Neural cell (in vitro differentiated cells): Measurements from ENCODE around the gene FNDC3B. TPM values are rescaled to one million over a fixed set of nuclear protein-coding genes. Genes with fewer than 3 reads are reported as not detected.

Experiments used
- H2AFZ ChIP-seq: fragments of 200-600, 300-800 bp; sonication (generic), shearing (Covaris generic); 2 replicates; pipeline ENCODE4 v1.6.0; 2014; ENCODE audit warnings: low read depth, mild to moderate bottlenecking, antibody characterized with exemption, low read length, moderate library complexity
- H3F3A ChIP-seq: fragments of 200-600 bp; shearing (Covaris generic); 2 replicates; pipeline ENCODE4 v1.6.1; 2016; ENCODE audit warnings: mild to moderate bottlenecking, moderate library complexity, mixed read lengths, antibody characterized with exemption, low read length; ENCODE audit not compliant: insufficient read depth, poor library complexity, severe bottlenecking
- H3K27ac ChIP-seq: fragments of 200-600, 300-800 bp; sonication (generic), shearing (Covaris generic); 2 replicates; pipeline ENCODE4 v1.5.1; 2014; ENCODE audit warnings: mild to moderate bottlenecking, low read length, moderate library complexity
- H3K27me3 ChIP-seq: fragments of 300-800, 200-600 bp; sonication (generic), shearing (Covaris generic); 2 replicates; pipeline ENCODE4 v1.6.0; 2014; ENCODE audit warnings: mild to moderate bottlenecking, low read depth, low read length, moderate library complexity; ENCODE audit not compliant: insufficient read depth
- H3K36me3 ChIP-seq: fragments of 300-800, 200-600 bp; sonication (generic), shearing (Covaris generic); 2 replicates; pipeline ENCODE4 v1.5.1; 2014; ENCODE audit warnings: mild to moderate bottlenecking, antibody characterized with exemption, low read length, moderate library complexity; ENCODE audit not compliant: insufficient read depth
- H3K4me2 ChIP-seq: fragments of 300-800, 200-600 bp; sonication (generic), shearing (Covaris generic); 2 replicates; pipeline ENCODE4 v1.6.0; 2014; ENCODE audit warnings: mild to moderate bottlenecking, low read length
- H3K4me3 ChIP-seq: fragments of 300-800, 200-600 bp; sonication (generic), shearing (Covaris generic); 2 replicates; pipeline ENCODE4 v1.5.1; 2014; ENCODE audit warnings: mild to moderate bottlenecking, low read length, moderate library complexity
- H3K79me2 ChIP-seq: fragments of 200-600 bp; shearing (Covaris generic); replicated peaks from 2 replicates; pipeline ENCODE4 v1.6.0; 2014; ENCODE audit warnings: mild to moderate bottlenecking, low read length, moderate library complexity; ENCODE audit not compliant: insufficient read depth
- H3K9ac ChIP-seq: fragments of 300-800, 200-600 bp; sonication (generic), shearing (Covaris generic); 2 replicates; pipeline ENCODE4 v1.6.1; 2016; ENCODE audit warnings: mild to moderate bottlenecking, low read length, mixed read lengths
- H3K9me2 ChIP-seq: fragments of 200-600 bp; shearing (Covaris generic); 2 replicates; pipeline ENCODE4 v1.6.1; 2016; ENCODE audit warnings: mild to moderate bottlenecking, low read length, mixed read lengths; ENCODE audit not compliant: insufficient read depth
- H3K9me3 ChIP-seq: fragments of 200-600, 300-800 bp; sonication (generic), shearing (Covaris generic); 2 replicates; pipeline ENCODE4 v1.6.1; 2016; ENCODE audit warnings: mild to moderate bottlenecking, mixed run types, low read length, moderate library complexity, mixed read lengths
- H4K20me1 ChIP-seq: fragments of 200-600 bp; shearing (Covaris generic); 2 replicates; pipeline ENCODE4 v1.6.1; 2016; ENCODE audit warnings: mild to moderate bottlenecking, mixed run types; ENCODE audit not compliant: insufficient read depth
- CTCF ChIP-seq: fragments of 450-650 bp; IDR thresholded peaks from 2 replicates; pipeline ENCODE4 v1.5.1; 2014; ENCODE audit warnings: antibody characterized with exemption, mild to moderate bottlenecking, moderate library complexity; ENCODE audit not compliant: poor library complexity, severe bottlenecking
- EP300 ChIP-seq: fragments of 450-650 bp; conservative IDR thresholded peaks from 2 replicates; pipeline ENCODE4 v1.6.1; 2014; ENCODE audit warnings: antibody characterized with exemption, mild to moderate bottlenecking, moderate library complexity; ENCODE audit not compliant: poor library complexity, severe bottlenecking
- EZH2 ChIP-seq: fragments of 200-600, 300-800 bp; shearing (Covaris generic), sonication (generic); IDR thresholded peaks from 2 replicates; pipeline ENCODE4 v1.6.1; 2014; ENCODE audit warnings: antibody characterized with exemption, low read length, borderline replicate concordance, mild to moderate bottlenecking; ENCODE audit not compliant: insufficient read depth, poor library complexity, severe bottlenecking
- MXI1 ChIP-seq: fragments of 450-650 bp; conservative IDR thresholded peaks from 2 replicates; pipeline ENCODE4 v1.6.1; 2014; ENCODE audit warnings: antibody characterized with exemption, mild to moderate bottlenecking; ENCODE audit not compliant: poor library complexity, severe bottlenecking
- POLR2AphosphoS5 ChIP-seq: IDR thresholded peaks from 2 replicates; pipeline ENCODE4 v1.6.1; 2012
- RAD21 ChIP-seq: fragments of 450-650 bp; conservative IDR thresholded peaks from 2 replicates; pipeline ENCODE4 v1.6.1; 2014; ENCODE audit warnings: antibody characterized with exemption, mild to moderate bottlenecking, moderate library complexity
- SMC3 ChIP-seq: fragments of 450-650 bp; conservative IDR thresholded peaks from 2 replicates; pipeline ENCODE4 v1.6.1; 2014; ENCODE audit warnings: antibody characterized with exemption, mild to moderate bottlenecking, moderate library complexity; ENCODE audit not compliant: poor library complexity
- TAF1 ChIP-seq: IDR thresholded peaks from 2 replicates; pipeline ENCODE4 v1.6.1; 2012; ENCODE audit warnings: low read depth
- polyA plus RNA-seq: library from polyadenylated mRNA; depleted of rRNA; stranded (reverse); fragments of >200 nt; gene quantifications from 2 replicates; pipeline ENCODE4 v1.2.3, GENCODE V29; 2014
- TF ChIP-seq, protein P1 (sequence below): IDR thresholded peaks from 2 replicates; pipeline ENCODE4 v1.6.1; 2012; ENCODE audit warnings: borderline replicate concordance

The FNDC3B gene
- polyA plus RNA-seq, 1 donor from 2014 or later = 4.9 TPM

DNA sequence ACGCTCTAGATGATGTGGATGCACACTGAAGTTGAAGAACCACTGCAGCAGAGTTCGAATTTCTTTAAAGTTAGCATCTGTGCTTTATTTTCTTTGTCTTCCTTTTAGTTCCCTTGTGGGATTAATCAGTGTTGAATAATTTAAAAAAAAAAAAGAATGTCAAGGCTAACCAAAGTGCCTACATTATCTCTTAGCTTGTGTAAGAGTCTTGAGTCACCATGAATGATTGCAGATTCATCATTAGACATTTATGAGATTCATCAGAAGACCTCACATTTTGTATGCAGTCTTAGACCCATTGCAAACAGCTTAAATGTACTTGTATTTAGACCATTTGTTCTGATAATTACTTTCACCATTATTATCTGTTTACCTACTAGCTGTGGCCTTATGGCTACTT is 182.2 kb downstream of the FNDC3B start:
- H4K20me1 ChIP-seq = no peaks in the 10 kb centered on the region
- no peak overlapping the region for H2AFZ ChIP-seq
- H3K36me3 ChIP-seq = no peaks in the 10 kb centered on the region
- H3K27me3 ChIP-seq = no peaks in the 10 kb centered on the region
- H3K9me2 ChIP-seq = no peaks in the 10 kb centered on the region
- peaks cover 7% of the 10 kb centered on the region for H3K79me2 ChIP-seq
- TF ChIP-seq TAF1 (no peak), EP300 (no peak), POLR2AphosphoS5 (no peak), EZH2 (no peak), CTCF (no peak), RAD21 (no peak), MXI1 (no peak)
- TF ChIP-seq, protein P1, sequence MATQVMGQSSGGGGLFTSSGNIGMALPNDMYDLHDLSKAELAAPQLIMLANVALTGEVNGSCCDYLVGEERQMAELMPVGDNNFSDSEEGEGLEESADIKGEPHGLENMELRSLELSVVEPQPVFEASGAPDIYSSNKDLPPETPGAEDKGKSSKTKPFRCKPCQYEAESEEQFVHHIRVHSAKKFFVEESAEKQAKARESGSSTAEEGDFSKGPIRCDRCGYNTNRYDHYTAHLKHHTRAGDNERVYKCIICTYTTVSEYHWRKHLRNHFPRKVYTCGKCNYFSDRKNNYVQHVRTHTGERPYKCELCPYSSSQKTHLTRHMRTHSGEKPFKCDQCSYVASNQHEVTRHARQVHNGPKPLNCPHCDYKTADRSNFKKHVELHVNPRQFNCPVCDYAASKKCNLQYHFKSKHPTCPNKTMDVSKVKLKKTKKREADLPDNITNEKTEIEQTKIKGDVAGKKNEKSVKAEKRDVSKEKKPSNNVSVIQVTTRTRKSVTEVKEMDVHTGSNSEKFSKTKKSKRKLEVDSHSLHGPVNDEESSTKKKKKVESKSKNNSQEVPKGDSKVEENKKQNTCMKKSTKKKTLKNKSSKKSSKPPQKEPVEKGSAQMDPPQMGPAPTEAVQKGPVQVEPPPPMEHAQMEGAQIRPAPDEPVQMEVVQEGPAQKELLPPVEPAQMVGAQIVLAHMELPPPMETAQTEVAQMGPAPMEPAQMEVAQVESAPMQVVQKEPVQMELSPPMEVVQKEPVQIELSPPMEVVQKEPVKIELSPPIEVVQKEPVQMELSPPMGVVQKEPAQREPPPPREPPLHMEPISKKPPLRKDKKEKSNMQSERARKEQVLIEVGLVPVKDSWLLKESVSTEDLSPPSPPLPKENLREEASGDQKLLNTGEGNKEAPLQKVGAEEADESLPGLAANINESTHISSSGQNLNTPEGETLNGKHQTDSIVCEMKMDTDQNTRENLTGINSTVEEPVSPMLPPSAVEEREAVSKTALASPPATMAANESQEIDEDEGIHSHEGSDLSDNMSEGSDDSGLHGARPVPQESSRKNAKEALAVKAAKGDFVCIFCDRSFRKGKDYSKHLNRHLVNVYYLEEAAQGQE = no peak
- no peak overlapping the region for H3K4me2 ChIP-seq
- H3K9ac ChIP-seq = no peak overlapping the region
- no peak overlapping the region for H3K4me3 ChIP-seq
- no peaks in the 10 kb centered on the region for H3K9me3 ChIP-seq
- no peak overlapping the region for H3K27ac ChIP-seq
- no peaks in the 10 kb centered on the region for H3F3A ChIP-seq

- Histone ChIP-seq H3K4me2 (no peak overlapping the region), H4K20me1 (no peaks in the 10 kb centered on the region)
- no peak for TF ChIP-seq CTCF
- TF ChIP-seq, protein P1 = no peak
- no peak for TF ChIP-seq RAD21
- no peak for TF ChIP-seq POLR2AphosphoS5
- no peak for TF ChIP-seq EZH2
- TF ChIP-seq TAF1 = no peak
- no peak for TF ChIP-seq EP300
- no peak for TF ChIP-seq MXI1
- no peak for TF ChIP-seq SMC3
Observed at GRCh38 chr3:172222478-172223071, 183.2 kb downstream of the FNDC3B start.

More at GRCh38 chr3:172222478-172223071, 183.2 kb downstream of the FNDC3B start:
- Histone ChIP-seq H3F3A (no peaks in the 10 kb centered on the region), H3K9me3 (no peaks in the 10 kb centered on the region), H3K27me3 (no peaks in the 10 kb centered on the region), H3K9me2 (no peaks in the 10 kb centered on the region), H3K36me3 (no peaks in the 10 kb centered on the region), H3K4me3 (no peak overlapping the region), H3K9ac (no peak overlapping the region), H2AFZ (no peak overlapping the region), H3K27ac (no peak overlapping the region), H3K79me2 (peaks cover 7% of the 10 kb centered on the region)
